GM23248 (cell line): ENCODE data around the gene PRKCA.

Source experiments
- EZH2 ChIP-seq: fragments of 200-600 bp; sonication (generic); IDR thresholded peaks from 2 replicates; pipeline ENCODE4 v1.6.1; 2018; ENCODE audit warnings: antibody characterized with exemption, mild to moderate bottlenecking; ENCODE audit not compliant: insufficient read depth, poor library complexity, severe bottlenecking
- EZH2phosphoT487 ChIP-seq: fragments of 200-600 bp; sonication (generic); IDR thresholded peaks from 2 replicates; pipeline ENCODE4 v1.6.1; 2018; ENCODE audit warnings: antibody characterized with exemption, moderate library complexity, mild to moderate bottlenecking, low read depth; ENCODE audit not compliant: insufficient read depth

DNA sequence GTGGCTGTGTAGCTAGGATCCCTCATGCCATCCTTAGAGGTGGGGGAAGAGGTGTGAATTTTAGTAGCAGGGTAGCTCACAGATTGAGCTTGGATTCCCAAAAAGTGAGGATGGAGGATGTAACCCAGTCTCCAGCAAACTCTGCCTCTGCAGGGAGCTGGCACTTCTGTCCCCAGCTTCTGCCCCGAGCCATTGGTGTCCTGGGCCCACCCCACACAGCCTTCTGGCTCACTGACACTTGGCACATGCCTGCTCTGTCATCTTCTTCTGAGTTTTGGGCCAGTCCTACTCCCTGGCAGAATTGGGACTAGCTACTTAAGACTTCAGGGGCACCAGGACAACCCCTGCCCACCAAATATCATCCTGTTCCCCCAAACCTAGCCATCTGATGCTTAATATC, 534.8 kb downstream of the PRKCA start:
- no peak for TF ChIP-seq EZH2
- TF ChIP-seq EZH2phosphoT487: no peak
